Spinal cord (tissue), 10 donors: Measurements from ENCODE around the gene FNTB. TPM values are rescaled to one million over a fixed set of nuclear protein-coding genes. Genes with fewer than 3 reads are reported as not detected.

Experiments used
- DNase-seq, 6 donors: peaks; one replicate each; pipeline versions ENCODE4 v3.0.0 to v3.0.0-alpha.2; 2013 to 2015; ENCODE audit warnings: low spot score in 6 of 6, low read depth in 4 of 6
- H3K27ac ChIP-seq: one replicate; pipeline ENCODE4 v1.5.1; 2013; ENCODE audit warnings: low read depth, low read length, control low read depth
- H3K27me3 ChIP-seq: one replicate; pipeline ENCODE4 v1.6.1; 2013; ENCODE audit warnings: low read length; ENCODE audit not compliant: control insufficient read depth, insufficient read depth
- H3K36me3 ChIP-seq: one replicate; pipeline ENCODE4 v1.6.1; 2013; ENCODE audit warnings: low read length; ENCODE audit not compliant: control insufficient read depth, insufficient read depth
- H3K4me1 ChIP-seq: one replicate; pipeline ENCODE4 v1.6.1; 2013; ENCODE audit warnings: low read length; ENCODE audit not compliant: control insufficient read depth, insufficient read depth
- H3K4me3 ChIP-seq: one replicate; pipeline ENCODE4 v1.5.1; 2013; ENCODE audit warnings: low read depth, low read length, control low read depth
- H3K9me3 ChIP-seq: one replicate; pipeline ENCODE4 v1.6.1; 2013; ENCODE audit warnings: low read length; ENCODE audit not compliant: control insufficient read depth, insufficient read depth
- WGBS: methylation state at CpG from one replicate; pipeline ENCODE4 v1.1.5; 2013; ENCODE audit warnings: missing lambda C conversion rate; ENCODE audit not compliant: insufficient coverage; 5-methylcytosine and 5-hydroxymethylcytosine counted together
- polyA plus RNA-seq, 2 donors: library from polyadenylated mRNA; unstranded; fragments of 120-200 nt; gene quantifications; one replicate each; pipeline ENCODE4 v1.2.1, GENCODE V29; 2013; ENCODE audit not compliant: insufficient read length in 2 of 2
- total RNA-seq, 2 donors: library from RNA; depleted of rRNA in 1 of 2; stranded (reverse); fragments of 120-200 nt in 1 of 2; fragments of >200 nt in 1 of 2; gene quantifications; one replicate each; pipeline versions ENCODE4 v1.2.3 to v1.2.4, GENCODE V29; 2013 to 2014
- donor health status: healthy.

FNTB gene
- total and polyA plus RNA-seq, 4 donors, result 20.9 to 66.9 (median 43.2) TPM

GRCh38 chr14:65006261-65006721, 19.6 kb downstream of the FNTB start:
- H3K4me1 ChIP-seq, result no peaks in the 10 kb centered on the region
- no CpG with 5 or more reads among the region's 6 CpGs for WGBS
- peaks cover 13% of the 10 kb centered on the region for H3K36me3 ChIP-seq
- H3K4me3 ChIP-seq, result no peak overlapping the region
- no peak overlapping the region for H3K27ac ChIP-seq
- H3K9me3 ChIP-seq, result no peaks in the 10 kb centered on the region
- no peaks in the 10 kb centered on the region for H3K27me3 ChIP-seq
- no peak for DNase-seq

GRCh38 chr14:65007202-65007601, 20.5 kb downstream of the FNTB start:
- Histone ChIP-seq H3K27ac (no peak overlapping the region), H3K9me3 (no peaks in the 10 kb centered on the region), H3K36me3 (peaks cover 13% of the 10 kb centered on the region), H3K4me1 (peaks cover 6% of the 10 kb centered on the region), H3K4me3 (no peak overlapping the region), H3K27me3 (no peaks in the 10 kb centered on the region)
- DNase-seq, result no peak
- 100% methylated on average over 1 of the region's 1 CpG for WGBS

- Histone ChIP-seq H3K4me1 (peaks cover 11% of the 10 kb centered on the region), H3K27ac (no peak overlapping the region), H3K9me3 (no peaks in the 10 kb centered on the region), H3K27me3 (no peaks in the 10 kb centered on the region), H3K36me3 (peaks cover 16% of the 10 kb centered on the region), H3K4me3 (no peak overlapping the region)
- 92% methylated on average over 5 of the region's 5 CpGs for whole genome bisulfite sequencing
- DNase-seq, result no peak
Observed at GRCh38 chr14:65010211-65010931, 23.7 kb downstream of the FNTB start.

- peaks cover 17% of the 10 kb centered on the region for H3K36me3 ChIP-seq
- no peaks in the 10 kb centered on the region for H3K27me3 ChIP-seq
- WGBS, result 64% methylated on average over 10 of the region's 10 CpGs
Observed at GRCh38 chr14:65011538-65011937, 24.8 kb downstream of the FNTB start.

GRCh38 chr14:65012353-65012752, 25.7 kb downstream of the FNTB start:
- DNase-seq, result no peak
- Histone ChIP-seq H3K36me3 (peaks cover 17% of the 10 kb centered on the region), H3K27me3 (no peaks in the 10 kb centered on the region), H3K27ac (no peak overlapping the region), H3K9me3 (no peaks in the 10 kb centered on the region), H3K4me3 (no peak overlapping the region), H3K4me1 (peaks cover 23% of the 10 kb centered on the region)
- WGBS, result 92% methylated on average over 3 of the region's 4 CpGs

More at GRCh38 chr14:65011538-65011937, 24.8 kb downstream of the FNTB start:
- peaks cover 21% of the 10 kb centered on the region for H3K4me1 ChIP-seq
- H3K9me3 ChIP-seq, result no peaks in the 10 kb centered on the region
- H3K4me3 ChIP-seq, result no peak overlapping the region
- H3K27ac ChIP-seq, result no peak overlapping the region
- no peak for DNase-seq

- H3K36me3 ChIP-seq, result peaks cover 16% of the 10 kb centered on the region
- H3K27ac ChIP-seq, result no peak overlapping the region
- peak in 3 of 6 donors; percentile 23 to 71 (median 54) for DNase-seq
- H3K27me3 ChIP-seq, result no peaks in the 10 kb centered on the region
- peaks cover 23% of the 10 kb centered on the region for H3K4me1 ChIP-seq
- H3K9me3 ChIP-seq, result no peaks in the 10 kb centered on the region
- no peak overlapping the region for H3K4me3 ChIP-seq
- 17% methylated on average over 1 of the region's 3 CpGs for WGBS
Observed at GRCh38 chr14:65015391-65015790, 28.7 kb downstream of the FNTB start.

- 37% methylated on average over 4 of the region's 4 CpGs for WGBS
Observed at GRCh38 chr14:65016471-65016870, 29.8 kb downstream of the FNTB start.

GRCh38 chr14:65019944-65020566, 33.4 kb downstream of the FNTB start:
- WGBS, result 48% methylated on average over 3 of the region's 9 CpGs
- Histone ChIP-seq H3K27me3 (no peaks in the 10 kb centered on the region), H3K36me3 (peaks cover 13% of the 10 kb centered on the region), H3K4me3 (no peak overlapping the region), H3K27ac (peak overlapping the region; percentile 25), H3K4me1 (peaks cover 15% of the 10 kb centered on the region), H3K9me3 (no peaks in the 10 kb centered on the region)
- DNase-seq, result peak in 4 of 6 donors; percentile 33 to 88 (median 53)

More at GRCh38 chr14:65016471-65016870, 29.8 kb downstream of the FNTB start:
- DNase-seq, result peak in 1 of 6 donors; percentile 33
- no peak overlapping the region for H3K4me3 ChIP-seq
- H3K36me3 ChIP-seq, result peaks cover 16% of the 10 kb centered on the region
- H3K27me3 ChIP-seq, result no peaks in the 10 kb centered on the region
- H3K27ac ChIP-seq, result no peak overlapping the region
- peaks cover 21% of the 10 kb centered on the region for H3K4me1 ChIP-seq
- no peaks in the 10 kb centered on the region for H3K9me3 ChIP-seq

- no peak for DNase-seq
- no peaks in the 10 kb centered on the region for H3K27me3 ChIP-seq
- peaks cover 17% of the 10 kb centered on the region for H3K36me3 ChIP-seq
- WGBS, result 97% methylated on average over 4 of the region's 5 CpGs
- H3K4me1 ChIP-seq, result peaks cover 6% of the 10 kb centered on the region
- H3K27ac ChIP-seq, result no peak overlapping the region
- no peaks in the 10 kb centered on the region for H3K9me3 ChIP-seq
- no peak overlapping the region for H3K4me3 ChIP-seq
Observed at GRCh38 chr14:65024957-65025356, 38.3 kb downstream of the FNTB start.

- 80% methylated on average over 6 of the region's 6 CpGs for WGBS
- Histone ChIP-seq H3K4me1 (peaks cover 6% of the 10 kb centered on the region), H3K27me3 (no peaks in the 10 kb centered on the region), H3K36me3 (peaks cover 17% of the 10 kb centered on the region), H3K4me3 (no peak overlapping the region), H3K27ac (no peak overlapping the region), H3K9me3 (no peaks in the 10 kb centered on the region)
- no peak for DNase-seq
Observed at GRCh38 chr14:65025818-65026217, 39.1 kb downstream of the FNTB start.
